Activated naive CD8-positive, alpha-beta T cell treated with anti-CD3 and anti-CD28 coated beads, Interleukin-2, amount 50 U/mL, for 24 hours (primary cell): Measurements from ENCODE around the gene CLEC17A.

ENCODE experiments used
- ATAC-seq: fragments of 150-1000 bp; cut with Tn5 transposase; one replicate; pipeline ENCODE4 v1.10.0; 2021
- DNase-seq: peaks from one replicate; pipeline ENCODE4 v3.0.0; 2021
- H3K27ac Mint-ChIP-seq: one replicate; pipeline ENCODE4 v1.8.0; 2021; ENCODE audit warnings: mild to moderate bottlenecking, mixed read lengths
- H3K27me3 Mint-ChIP-seq: one replicate; pipeline ENCODE4 v1.8.0; 2021; ENCODE audit warnings: mixed read lengths
- H3K36me3 Mint-ChIP-seq: one replicate; pipeline ENCODE4 v1.8.0; 2021; ENCODE audit warnings: low read depth, mixed read lengths
- H3K4me1 Mint-ChIP-seq: one replicate; pipeline ENCODE4 v1.8.0; 2021; ENCODE audit warnings: mixed read lengths
- H3K4me3 Mint-ChIP-seq: one replicate; pipeline ENCODE4 v1.8.0; 2021; ENCODE audit warnings: mild to moderate bottlenecking, moderate library complexity, mixed read lengths
- H3K9me3 Mint-ChIP-seq: one replicate; pipeline ENCODE4 v1.8.0; 2021; ENCODE audit warnings: mixed read lengths

Gene CLEC17A

DNA sequence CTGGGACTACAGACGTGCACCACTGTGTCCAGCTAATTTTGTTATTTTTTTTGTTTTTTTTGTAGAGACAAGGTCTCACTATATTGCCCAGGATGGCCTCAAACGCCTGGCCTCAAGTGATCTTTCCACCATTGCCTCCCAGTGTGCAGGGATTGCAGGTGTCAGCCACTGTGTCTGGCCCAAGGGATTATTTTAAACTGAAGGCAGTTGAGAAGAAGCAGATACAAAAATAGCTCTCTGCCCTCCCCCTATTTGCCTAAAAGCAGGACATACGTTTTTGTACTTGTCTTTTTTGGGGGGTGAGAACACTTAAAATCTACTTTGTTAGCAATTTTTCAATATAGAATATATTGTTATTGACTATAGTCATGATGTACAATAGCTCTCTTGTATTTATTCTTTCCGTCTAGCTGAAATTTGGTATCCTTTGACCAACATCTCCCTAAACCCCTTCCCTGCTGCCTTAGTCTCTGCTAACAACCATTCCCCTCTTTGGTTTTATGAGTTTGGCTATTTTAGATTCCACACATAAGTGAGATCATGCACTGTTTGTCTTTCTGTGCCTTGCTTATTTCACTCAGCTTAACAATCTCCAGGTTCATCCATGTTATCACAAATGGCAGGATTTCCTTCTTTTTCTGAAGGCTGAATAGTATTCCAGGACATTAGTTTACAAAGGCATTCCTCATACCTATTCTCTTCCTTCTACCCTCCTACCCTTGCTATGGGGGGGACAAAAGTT is 56.8 kb downstream of the CLEC17A start:
- H3K27ac Mint-ChIP-seq: no peak overlapping the region
- peaks cover 27% of the 10 kb centered on the region for H3K9me3 Mint-ChIP-seq
- no peak for ATAC-seq
- peaks cover 2% of the 10 kb centered on the region for H3K4me1 Mint-ChIP-seq
- peaks cover 4% of the 10 kb centered on the region for H3K36me3 Mint-ChIP-seq
- H3K4me3 Mint-ChIP-seq: no peak overlapping the region
- DNase-seq: no peak
- peaks cover 14% of the 10 kb centered on the region for H3K27me3 Mint-ChIP-seq

DNA sequence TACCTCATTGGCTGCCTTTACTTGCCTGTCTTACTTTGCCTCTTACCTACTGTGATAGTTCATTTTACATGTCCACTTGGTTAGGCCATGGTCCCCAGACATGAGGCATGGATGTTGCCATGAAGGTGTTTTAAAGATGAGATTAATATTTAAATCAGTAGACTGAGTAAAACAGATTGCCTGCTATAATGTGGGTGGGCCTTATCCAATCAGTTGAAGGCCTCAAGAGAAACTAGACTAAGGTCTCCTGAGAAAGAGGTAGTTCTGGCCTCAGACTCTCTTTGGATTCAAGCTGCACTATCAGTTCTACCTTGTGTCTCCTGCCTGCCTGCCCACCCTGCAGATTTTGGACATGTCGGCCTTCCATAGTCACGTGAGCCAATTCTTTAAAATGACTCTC is 65.6 kb downstream of the CLEC17A start:
- Mint-ChIP-seq H3K9me3 (peaks cover under 1% of the 10 kb centered on the region), H3K4me1 (no peaks in the 10 kb centered on the region), H3K4me3 (no peak overlapping the region), H3K36me3 (peaks cover 2% of the 10 kb centered on the region), H3K27me3 (peaks cover 31% of the 10 kb centered on the region), H3K27ac (no peak overlapping the region)
- DNase-seq (no peak), ATAC-seq (no peak)

DNA sequence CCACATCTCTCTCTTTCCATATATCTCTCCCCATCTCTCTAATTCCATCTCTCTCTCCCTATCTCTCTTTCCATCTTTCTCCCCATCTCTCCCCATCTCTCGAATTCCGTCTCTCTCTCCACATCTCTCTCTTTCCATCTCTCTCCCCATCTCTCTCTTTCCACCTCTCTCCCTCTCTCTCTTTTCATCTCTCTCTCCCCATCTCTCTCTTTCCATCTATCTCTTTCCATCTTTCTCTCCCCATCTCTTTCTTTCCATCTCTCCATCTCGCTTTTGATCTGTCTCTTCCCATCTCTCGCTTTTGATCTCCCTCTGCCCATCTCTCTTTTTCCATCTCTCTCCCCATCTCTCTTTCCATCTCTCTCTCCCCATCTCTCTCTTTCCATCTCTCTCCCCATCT is 66.1 kb downstream of the CLEC17A start:
- peaks cover 2% of the 10 kb centered on the region for H3K36me3 Mint-ChIP-seq
- DNase-seq: no peak
- no peaks in the 10 kb centered on the region for H3K9me3 Mint-ChIP-seq
- H3K4me1 Mint-ChIP-seq: no peaks in the 10 kb centered on the region
- H3K4me3 Mint-ChIP-seq: no peak overlapping the region
- ATAC-seq: no peak
- H3K27ac Mint-ChIP-seq: no peak overlapping the region
- H3K27me3 Mint-ChIP-seq: peaks cover 29% of the 10 kb centered on the region

DNA sequence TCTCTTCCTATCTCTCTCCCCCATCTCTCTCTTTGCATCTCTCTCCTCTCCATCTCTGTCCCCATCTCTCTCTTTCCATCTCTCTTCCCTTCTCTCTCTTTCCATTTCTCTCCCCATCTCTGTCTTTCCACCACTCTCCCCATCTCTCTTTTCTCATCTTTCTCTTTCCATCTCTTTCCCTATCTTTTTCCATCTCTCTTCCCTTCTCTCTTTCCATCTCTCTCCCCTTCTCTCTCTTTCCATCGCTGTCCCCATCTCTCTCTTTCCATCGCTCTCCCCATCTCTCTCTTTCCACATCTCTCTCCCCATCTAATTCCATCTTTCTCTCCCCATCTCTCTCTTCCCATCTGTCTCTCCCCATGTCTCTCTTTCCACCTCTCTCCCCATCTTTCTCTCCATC is 67.3 kb downstream of the CLEC17A start:
- DNase-seq (no peak), ATAC-seq (no peak)
- H3K4me1 Mint-ChIP-seq: no peaks in the 10 kb centered on the region
- no peaks in the 10 kb centered on the region for H3K9me3 Mint-ChIP-seq
- no peak overlapping the region for H3K27ac Mint-ChIP-seq
- H3K36me3 Mint-ChIP-seq: peaks cover 2% of the 10 kb centered on the region
- H3K4me3 Mint-ChIP-seq: no peak overlapping the region
- H3K27me3 Mint-ChIP-seq: peaks cover 30% of the 10 kb centered on the region

DNA sequence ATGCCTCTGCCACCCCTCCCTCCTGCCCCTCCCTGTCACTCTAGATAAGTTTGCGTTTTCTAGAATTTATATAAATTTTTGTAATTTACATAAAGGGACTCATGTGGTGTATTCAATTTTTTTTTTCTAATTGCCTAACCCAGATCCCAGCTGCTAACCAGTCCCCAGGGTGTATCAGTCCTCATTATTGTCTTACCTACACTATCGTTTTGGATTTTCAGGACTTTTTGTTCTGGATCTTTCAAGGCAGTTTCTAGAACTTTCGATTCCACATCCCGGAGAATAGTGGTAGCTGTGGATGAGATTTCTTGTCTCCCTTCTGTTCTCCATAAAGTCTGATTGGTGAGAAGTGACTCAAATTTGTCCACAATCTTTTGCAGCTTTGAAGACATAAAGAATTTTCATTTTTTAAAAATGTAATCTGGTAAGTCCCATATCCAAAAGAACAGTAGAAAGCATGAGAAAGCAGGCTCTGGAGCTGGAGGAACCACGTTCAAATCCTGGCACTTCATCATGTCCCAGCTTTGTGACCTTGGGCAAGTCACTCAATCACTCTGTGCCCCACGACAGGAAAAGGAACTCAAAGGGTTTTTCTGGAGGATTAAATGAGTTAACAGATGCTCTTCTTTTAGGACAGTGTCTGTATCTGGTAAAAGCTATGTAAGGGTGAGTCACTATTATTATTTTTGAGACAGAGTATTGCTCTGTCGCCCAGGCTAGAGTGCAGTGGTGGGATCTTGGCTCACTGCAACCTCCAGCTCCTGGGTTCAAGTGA is 72.1 kb downstream of the CLEC17A start:
- H3K9me3 Mint-ChIP-seq: no peaks in the 10 kb centered on the region
- H3K4me1 Mint-ChIP-seq: no peaks in the 10 kb centered on the region
- peaks cover 2% of the 10 kb centered on the region for H3K36me3 Mint-ChIP-seq
- no peak for ATAC-seq
- H3K27ac Mint-ChIP-seq: no peak overlapping the region
- peaks cover 24% of the 10 kb centered on the region for H3K27me3 Mint-ChIP-seq
- no peak overlapping the region for H3K4me3 Mint-ChIP-seq
- no peak for DNase-seq

DNA sequence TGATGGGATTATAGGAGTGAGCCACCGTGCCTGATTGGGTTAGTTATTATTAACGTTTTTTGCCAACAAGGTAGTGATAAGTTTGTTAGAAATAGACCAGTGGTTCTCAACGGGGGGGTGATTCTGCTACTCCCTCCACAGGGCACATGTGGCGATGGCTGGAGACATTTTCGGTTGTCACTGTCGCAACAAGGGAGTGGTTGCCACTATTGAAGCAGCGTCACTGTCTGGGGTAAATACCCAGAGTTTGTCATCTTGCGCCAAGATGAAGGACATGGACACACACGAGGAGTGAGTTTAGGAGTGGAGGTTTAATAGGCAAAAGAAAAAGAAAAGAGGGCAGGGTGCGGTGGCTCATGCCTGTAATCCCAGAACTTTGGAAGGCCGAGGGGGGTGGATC is 72.8 kb downstream of the CLEC17A start:
- Mint-ChIP-seq H3K4me3 (no peak overlapping the region), H3K27ac (peak overlapping the region; percentile 25), H3K27me3 (peaks cover 19% of the 10 kb centered on the region), H3K9me3 (no peaks in the 10 kb centered on the region), H3K4me1 (no peaks in the 10 kb centered on the region), H3K36me3 (no peaks in the 10 kb centered on the region)
- DNase-seq (no peak), ATAC-seq (no peak)

DNA sequence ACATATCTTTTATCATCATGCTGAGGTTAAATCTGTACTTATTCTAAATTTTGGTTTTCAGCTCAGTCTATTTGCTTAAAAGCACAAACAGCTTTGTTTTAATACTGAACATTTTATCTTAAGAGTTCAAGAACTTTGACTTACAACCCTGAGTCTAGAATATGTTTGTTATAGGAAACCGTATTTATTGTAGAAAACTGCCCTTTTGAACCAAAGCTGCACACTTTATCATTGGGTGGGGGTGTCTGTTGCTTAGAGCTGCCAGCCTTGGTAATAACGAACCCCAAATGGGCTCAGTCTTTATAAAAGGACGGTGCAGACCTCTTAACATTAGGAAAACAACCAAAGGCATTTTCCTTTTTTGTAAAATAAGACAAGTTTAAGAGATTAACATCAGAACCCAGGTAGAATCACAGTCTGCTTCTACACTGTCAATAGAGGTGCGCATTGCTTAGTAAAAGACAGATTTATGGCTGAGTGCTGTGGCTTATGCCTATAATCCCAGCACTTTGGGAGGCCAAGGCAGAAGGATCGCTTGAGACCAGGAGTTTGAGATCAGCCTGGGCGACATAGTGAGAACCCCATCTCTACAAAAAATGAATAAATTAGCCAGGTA is 77.1 kb downstream of the CLEC17A start:
- Mint-ChIP-seq H3K4me1 (peaks cover 4% of the 10 kb centered on the region), H3K27ac (no peak overlapping the region), H3K27me3 (peaks cover 17% of the 10 kb centered on the region), H3K9me3 (no peaks in the 10 kb centered on the region), H3K4me3 (no peak overlapping the region), H3K36me3 (no peaks in the 10 kb centered on the region)
- ATAC-seq: no peak
- no peak for DNase-seq

DNA sequence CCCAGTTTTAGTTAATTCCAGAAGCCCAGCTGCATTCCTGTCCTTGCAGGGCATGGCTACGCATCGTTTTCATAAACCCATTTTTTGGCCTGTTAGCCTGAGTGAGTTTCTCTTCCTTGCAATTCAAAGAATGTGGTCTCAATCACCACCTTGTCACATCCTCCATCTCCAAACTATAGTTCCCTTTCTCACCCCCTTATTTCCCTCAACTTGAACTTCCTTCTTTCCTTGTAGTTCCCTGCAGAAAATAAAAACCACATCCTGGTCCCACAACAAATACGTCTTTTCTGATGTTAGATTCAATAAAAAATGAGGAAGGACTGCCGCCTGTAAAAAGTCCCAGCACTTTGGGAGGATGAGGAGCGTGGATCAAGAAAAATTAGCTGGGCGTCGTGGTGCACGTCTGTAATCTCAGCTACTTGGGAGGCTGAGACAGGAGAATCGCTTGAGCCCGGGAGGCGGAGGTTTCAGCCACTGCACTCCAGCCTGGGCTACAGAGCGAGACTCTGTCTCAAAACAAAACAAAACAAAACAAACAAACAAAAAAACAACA is 78.6 kb downstream of the CLEC17A start:
- no peaks in the 10 kb centered on the region for H3K36me3 Mint-ChIP-seq
- DNase-seq (no peak), ATAC-seq (no peak)
- H3K4me3 Mint-ChIP-seq: no peak overlapping the region
- peaks cover 9% of the 10 kb centered on the region for H3K27me3 Mint-ChIP-seq
- peaks cover 4% of the 10 kb centered on the region for H3K4me1 Mint-ChIP-seq
- H3K27ac Mint-ChIP-seq: no peak overlapping the region
- H3K9me3 Mint-ChIP-seq: no peaks in the 10 kb centered on the region
